Gastroesophageal sphincter (tissue), 3 donors: ENCODE measurements around the gene ATM.

Experiments
- EP300 ChIP-seq: sonication (generic); formaldehyde crosslinking; IDR thresholded peaks from one replicate; pipeline ENCODE4 v1.6.1; 2017; ENCODE audit warnings: antibody characterized with exemption, mild to moderate bottlenecking
- POLR2A ChIP-seq, 2 donors: fragments of 450-650 bp; IDR thresholded peaks; one replicate each; pipeline ENCODE4 v1.6.1; 2017; ENCODE audit warnings: antibody characterized with exemption in 2 of 2, mild to moderate bottlenecking in 2 of 2, moderate library complexity in 1 of 2
- POLR2AphosphoS5 ChIP-seq: sonication (generic); formaldehyde crosslinking; IDR thresholded peaks from one replicate; pipeline ENCODE4 v1.6.1; 2017; ENCODE audit warnings: antibody characterized with exemption
- TF ChIP-seq, protein P1 (sequence below), 4 experiments: fragments of 200-600 bp in 2 of 4; fragments of 450-650 bp in 2 of 4; sonication (generic) in 1 of 4; IDR thresholded peaks; one replicate each; pipeline ENCODE4 v1.5.1; 2017 to 2019; ENCODE audit warnings: antibody characterized with exemption in 4 of 4, mild to moderate bottlenecking in 2 of 4, moderate library complexity in 2 of 4

DNA sequence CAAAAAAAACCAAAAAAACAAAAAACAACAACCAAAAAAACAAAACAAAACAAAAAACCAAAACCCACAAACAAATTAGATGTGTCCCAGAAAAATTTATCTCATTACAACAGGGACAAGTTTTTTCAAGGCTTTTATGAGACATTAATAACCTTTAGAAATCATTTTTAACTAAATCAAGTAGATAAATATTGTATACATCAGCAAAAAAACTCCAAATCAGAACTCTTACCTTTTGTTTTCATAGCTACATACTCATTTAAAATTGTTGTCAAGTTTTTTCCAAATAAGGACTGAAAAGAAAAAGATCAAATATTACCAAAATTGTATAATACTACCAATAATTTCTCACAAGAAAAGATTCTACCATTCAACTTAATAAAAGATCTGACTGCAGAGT lies 29.1 kb upstream of the ATM start:
- TF ChIP-seq, protein P1, sequence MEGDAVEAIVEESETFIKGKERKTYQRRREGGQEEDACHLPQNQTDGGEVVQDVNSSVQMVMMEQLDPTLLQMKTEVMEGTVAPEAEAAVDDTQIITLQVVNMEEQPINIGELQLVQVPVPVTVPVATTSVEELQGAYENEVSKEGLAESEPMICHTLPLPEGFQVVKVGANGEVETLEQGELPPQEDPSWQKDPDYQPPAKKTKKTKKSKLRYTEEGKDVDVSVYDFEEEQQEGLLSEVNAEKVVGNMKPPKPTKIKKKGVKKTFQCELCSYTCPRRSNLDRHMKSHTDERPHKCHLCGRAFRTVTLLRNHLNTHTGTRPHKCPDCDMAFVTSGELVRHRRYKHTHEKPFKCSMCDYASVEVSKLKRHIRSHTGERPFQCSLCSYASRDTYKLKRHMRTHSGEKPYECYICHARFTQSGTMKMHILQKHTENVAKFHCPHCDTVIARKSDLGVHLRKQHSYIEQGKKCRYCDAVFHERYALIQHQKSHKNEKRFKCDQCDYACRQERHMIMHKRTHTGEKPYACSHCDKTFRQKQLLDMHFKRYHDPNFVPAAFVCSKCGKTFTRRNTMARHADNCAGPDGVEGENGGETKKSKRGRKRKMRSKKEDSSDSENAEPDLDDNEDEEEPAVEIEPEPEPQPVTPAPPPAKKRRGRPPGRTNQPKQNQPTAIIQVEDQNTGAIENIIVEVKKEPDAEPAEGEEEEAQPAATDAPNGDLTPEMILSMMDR (IDR thresholded peaks at IDR 0.05): no peak
- TF ChIP-seq POLR2A (IDR thresholded peaks at IDR 0.05) (no peak), EP300 (no peak), POLR2AphosphoS5 (no peak)
